BJ (cell line): ENCODE data around the gene F5. TPM values are rescaled to one million over a fixed set of nuclear protein-coding genes. Genes with fewer than 3 reads are reported as not detected.

Source experiments
- CTCF ChIA-PET: fragments of 350-600 bp; formaldehyde crosslinking; extraction: SDS; loops from one replicate; lab custom pipeline; 2021; ENCODE audit warnings: antibody characterized with exemption, inconsistent platforms; lab: Yijun Ruan, JAX
- POLR2A ChIA-PET: fragments of 300-600 bp; sonication (Branson Sonifier 250); formaldehyde crosslinking; extraction: SDS; loops from one replicate; lab custom pipeline; 2021; ENCODE audit warnings: antibody characterized with exemption; lab: Charles Lee
- DNase-seq: peaks from one replicate; pipeline ENCODE4 v3.0.0-alpha.2; 2011; ENCODE audit warnings: low read depth
- H3K27me3 ChIP-seq: 2 replicates; pipeline ENCODE4 v1.6.0; 2011; ENCODE audit warnings: low read length; ENCODE audit not compliant: control insufficient read depth, insufficient read depth
- H3K36me3 ChIP-seq: 2 replicates; pipeline ENCODE4 v1.5.1; 2011; ENCODE audit warnings: low read length; ENCODE audit not compliant: control insufficient read depth, insufficient read depth
- H3K4me3 ChIP-seq: 2 replicates; pipeline ENCODE4 v1.5.1; 2011; ENCODE audit warnings: low read depth, mild to moderate bottlenecking, control low read depth, low read length
- polyA plus RNA-seq: library from polyadenylated mRNA; depleted of rRNA; stranded (reverse); fragments of >200 nt; gene quantifications from 2 replicates; pipeline ENCODE4 v1.2.3, GENCODE V29; 2011
- TF ChIP-seq, protein P1 (sequence below): IDR thresholded peaks from 2 replicates; pipeline ENCODE4 v1.5.1; 2011; ENCODE audit warnings: low read depth, mild to moderate bottlenecking, control low read depth, inconsistent platforms, low read length, moderate library complexity; ENCODE audit not compliant: insufficient read depth

F5 gene
- polyA plus RNA-seq, 1 experiment = not detected

- POLR2A ChIA-PET = no interaction called here
- H3K27me3 ChIP-seq = no peaks in the 10 kb centered on the region; the same call in 1 of the 2 replicates
- H3K36me3 ChIP-seq = no peaks in the 10 kb centered on the region
- no peak overlapping the region for H3K4me3 ChIP-seq
- DNase-seq = no peak
- TF ChIP-seq, protein P1, sequence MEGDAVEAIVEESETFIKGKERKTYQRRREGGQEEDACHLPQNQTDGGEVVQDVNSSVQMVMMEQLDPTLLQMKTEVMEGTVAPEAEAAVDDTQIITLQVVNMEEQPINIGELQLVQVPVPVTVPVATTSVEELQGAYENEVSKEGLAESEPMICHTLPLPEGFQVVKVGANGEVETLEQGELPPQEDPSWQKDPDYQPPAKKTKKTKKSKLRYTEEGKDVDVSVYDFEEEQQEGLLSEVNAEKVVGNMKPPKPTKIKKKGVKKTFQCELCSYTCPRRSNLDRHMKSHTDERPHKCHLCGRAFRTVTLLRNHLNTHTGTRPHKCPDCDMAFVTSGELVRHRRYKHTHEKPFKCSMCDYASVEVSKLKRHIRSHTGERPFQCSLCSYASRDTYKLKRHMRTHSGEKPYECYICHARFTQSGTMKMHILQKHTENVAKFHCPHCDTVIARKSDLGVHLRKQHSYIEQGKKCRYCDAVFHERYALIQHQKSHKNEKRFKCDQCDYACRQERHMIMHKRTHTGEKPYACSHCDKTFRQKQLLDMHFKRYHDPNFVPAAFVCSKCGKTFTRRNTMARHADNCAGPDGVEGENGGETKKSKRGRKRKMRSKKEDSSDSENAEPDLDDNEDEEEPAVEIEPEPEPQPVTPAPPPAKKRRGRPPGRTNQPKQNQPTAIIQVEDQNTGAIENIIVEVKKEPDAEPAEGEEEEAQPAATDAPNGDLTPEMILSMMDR = no peak
- CTCF ChIA-PET = no interaction called here
These were observed 14.1 kb downstream of the F5 start for GRCh38 chr1:169572187-169572586.

DNA sequence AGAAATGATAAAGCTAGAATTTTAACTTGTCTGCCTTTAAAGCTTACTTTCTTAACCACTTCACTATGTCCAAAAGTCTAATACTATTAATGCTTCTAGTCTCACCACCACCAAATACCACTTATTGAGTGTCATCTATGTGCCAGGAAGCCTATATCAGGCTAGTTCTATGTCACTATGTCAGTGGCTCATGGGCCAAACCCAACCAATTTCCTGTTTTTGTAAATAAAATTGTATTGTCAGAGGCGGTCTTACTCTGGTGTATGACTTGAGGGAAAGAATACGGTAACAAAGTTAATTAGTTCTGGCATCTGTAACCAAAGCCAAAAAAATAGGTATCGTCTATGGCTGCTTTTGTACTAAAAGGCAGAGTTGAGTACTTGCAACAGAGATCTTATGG is 14.8 kb downstream of the F5 start:
- H3K4me3 ChIP-seq = no peak overlapping the region
- H3K36me3 ChIP-seq = no peaks in the 10 kb centered on the region
- DNase-seq = no peak
- POLR2A ChIA-PET = no interaction called here
- H3K27me3 ChIP-seq = no peaks in the 10 kb centered on the region; the same call in 1 of the 2 replicates
- TF ChIP-seq, protein P1 = no peak
- CTCF ChIA-PET = no interaction called here

GRCh38 chr1:169570172-169570574 is 16.1 kb downstream of the F5 start:
- Histone ChIP-seq H3K27me3 (no peaks in the 10 kb centered on the region; the same call in 1 of the 2 replicates), H3K36me3 (no peaks in the 10 kb centered on the region), H3K4me3 (no peak overlapping the region)
- TF ChIP-seq, protein P1 = no peak
- POLR2A ChIA-PET = no interaction called here
- no peak for DNase-seq
- CTCF ChIA-PET = interaction anchor here (1.4 kb wide), 1 partner anchor 9 kb away, joined by 3 read pairs; no protein-coding TSS in a partner anchor

DNA sequence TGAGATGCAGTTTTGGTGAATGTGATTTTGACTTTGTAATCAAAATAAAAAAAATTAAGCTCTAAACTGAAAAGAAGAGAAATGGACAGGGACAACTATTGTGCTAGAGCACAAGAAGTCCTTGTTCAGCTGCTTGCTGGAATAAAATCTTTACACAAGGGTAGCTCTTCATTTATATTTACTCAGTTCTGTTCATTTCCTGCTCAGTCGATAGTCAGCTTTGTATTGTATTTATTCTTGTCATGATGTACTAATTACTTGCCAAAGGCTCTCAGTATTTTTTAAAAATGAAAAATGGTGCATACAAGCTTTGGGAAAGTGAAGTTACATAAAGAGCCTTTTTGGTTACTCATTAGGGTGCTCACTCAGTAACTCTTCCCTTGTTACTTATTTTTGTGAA is 17.8 kb downstream of the F5 start:
- ChIA-PET POLR2A (no interaction called here), CTCF (no interaction called here)
- H3K27me3 ChIP-seq = no peaks in the 10 kb centered on the region
- H3K36me3 ChIP-seq = no peaks in the 10 kb centered on the region
- H3K4me3 ChIP-seq = no peak overlapping the region
- DNase-seq = no peak
- TF ChIP-seq, protein P1 = no peak

DNA sequence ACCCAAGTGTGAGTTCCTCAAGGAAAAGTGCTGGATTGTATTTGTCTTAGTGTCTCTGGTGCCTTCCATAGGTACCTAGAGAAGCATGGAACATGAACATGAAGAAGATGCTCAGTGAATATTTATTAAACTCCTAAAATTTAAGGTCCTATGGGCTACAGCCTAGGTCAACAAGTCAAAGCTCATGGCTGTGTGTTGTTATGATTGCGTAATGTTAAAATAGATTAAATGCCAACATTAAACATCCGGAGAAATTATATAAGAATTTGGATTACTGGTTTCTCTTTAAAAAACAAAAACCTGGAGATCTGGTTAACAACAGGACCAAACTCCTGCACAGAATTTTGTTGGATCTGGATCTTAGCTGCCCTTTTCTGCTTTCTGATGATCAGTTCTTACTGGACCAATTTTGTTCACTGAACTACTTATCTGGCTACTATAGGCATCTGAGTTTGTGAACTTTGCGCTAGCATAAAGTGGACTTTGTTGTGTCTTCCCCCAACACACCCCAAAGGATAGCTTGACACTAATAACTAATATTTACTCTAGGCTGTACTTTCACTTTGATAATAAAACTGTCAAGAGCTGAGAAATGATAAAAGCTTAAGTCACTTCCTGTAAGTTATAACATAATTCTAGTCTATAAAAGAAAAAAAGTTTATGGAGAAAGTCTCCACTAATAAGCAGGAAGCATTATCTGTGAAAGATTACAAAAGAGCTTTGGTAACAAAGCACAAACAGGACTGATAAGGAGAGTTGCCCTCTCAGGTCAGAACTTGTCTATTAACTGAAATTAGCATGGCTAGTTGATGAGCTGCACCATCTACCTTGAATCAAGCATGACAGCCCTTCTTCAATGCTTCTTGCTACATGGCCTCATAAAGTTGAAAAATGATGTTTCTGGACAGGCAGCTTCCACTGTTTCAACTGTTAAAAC is 20.7 kb downstream of the F5 start:
- no peak overlapping the region for H3K4me3 ChIP-seq
- H3K36me3 ChIP-seq = no peaks in the 10 kb centered on the region
- ChIA-PET POLR2A (no interaction called here), CTCF (no interaction called here)
- DNase-seq = no peak
- H3K27me3 ChIP-seq = no peaks in the 10 kb centered on the region
- TF ChIP-seq, protein P1 = no peak
